Endothelial cell of umbilical vein (primary cell): ENCODE results near the gene FBLN2. TPM values are rescaled to one million over a fixed set of nuclear protein-coding genes. Genes with fewer than 3 reads are reported as not detected.

Experiments used
- BruUV-seq: library from RNA; stranded (reverse); fragments of 400-500 nt; replicated peaks from 2 replicates; lab custom pipeline; 2021; lab: Mats Ljungman, UMichigan
- CTCF ChIA-PET: fragments of 300-600, 350-600 bp; sonication (Branson Sonifier 250); formaldehyde crosslinking; loops from one replicate; lab custom pipeline; 2021; ENCODE audit warnings: antibody characterized with exemption, inconsistent platforms; lab: Charles Lee
- POLR2A ChIA-PET: fragments of 300-600, 350-600 bp; sonication (Branson Sonifier 250); formaldehyde crosslinking; loops from one replicate; lab custom pipeline; 2021; ENCODE audit warnings: antibody characterized with exemption, inconsistent platforms; lab: Charles Lee
- DNase-seq: peaks from one replicate; pipeline ENCODE4 v3.0.0-alpha.2; 2011; ENCODE audit warnings: low read depth, low spot score
- FAIRE-seq: peaks from 2 replicates; lab custom pipeline; 2011; peaks lifted over from hg19 to GRCh38; lab: Jason Lieb, UNC
- H2AFZ ChIP-seq: 2 replicates; pipeline ENCODE4 v1.6.0; 2012; ENCODE audit warnings: low read depth, low read length, control low read depth, inconsistent platforms
- H3K27ac ChIP-seq: 2 replicates; pipeline ENCODE4 v1.5.1; 2011; ENCODE audit warnings: low read depth, mild to moderate bottlenecking, control low read depth, low read length, moderate library complexity; ENCODE audit not compliant: insufficient read depth
- H3K27me3 ChIP-seq, 2 experiments: 2 replicates each; pipeline versions ENCODE4 v1.6.0 to v1.6.1; 2011; ENCODE audit warnings: low read length in 2 of 2, mixed read lengths in 1 of 2; ENCODE audit not compliant: control insufficient read depth in 2 of 2, insufficient read depth in 2 of 2
- H3K36me3 ChIP-seq, 2 experiments: 2 replicates in 1 of 2; 3 replicates in 1 of 2; pipeline ENCODE4 v1.5.1; 2011; ENCODE audit warnings: low read length in 2 of 2, mild to moderate bottlenecking in 1 of 2, moderate library complexity in 1 of 2; ENCODE audit not compliant: control insufficient read depth in 2 of 2, insufficient read depth in 2 of 2; ENCODE audit errors: extremely low read depth in 1 of 2
- H3K4me1 ChIP-seq: 3 replicates; pipeline ENCODE4 v1.5.1; 2011; ENCODE audit warnings: mild to moderate bottlenecking, low read length; ENCODE audit not compliant: control insufficient read depth, insufficient read depth; ENCODE audit errors: extremely low read depth
- H3K4me2 ChIP-seq: 2 replicates; pipeline ENCODE4 v1.6.1; 2011; ENCODE audit warnings: low read length, control low read depth, mixed read lengths; ENCODE audit not compliant: insufficient read depth
- H3K4me3 ChIP-seq, 3 experiments: fragments of 200-600 bp in 1 of 3; sonication (generic), shearing (Covaris generic) in 1 of 3; replicated peaks in 1 of 3; 2 replicates each; pipeline ENCODE4 v1.5.1; 2011 to 2016; ENCODE audit warnings: control low read depth in 3 of 3, low read length in 3 of 3, mild to moderate bottlenecking in 2 of 3, inconsistent platforms in 1 of 3, low read depth in 1 of 3, moderate library complexity in 1 of 3; ENCODE audit not compliant: insufficient read depth in 1 of 3
- H3K79me2 ChIP-seq: 2 replicates; pipeline ENCODE4 v1.6.0; 2012; ENCODE audit warnings: low read length, inconsistent platforms; ENCODE audit not compliant: control insufficient read depth, insufficient read depth
- H3K9ac ChIP-seq: replicated peaks from 2 replicates; pipeline ENCODE3; 2011; ENCODE audit warnings: low read length, control low read depth; ENCODE audit not compliant: insufficient read depth; ENCODE audit errors: extremely low read depth
- H3K9me1 ChIP-seq: replicated peaks from 3 replicates; pipeline ENCODE4 v1.6.0; 2011; ENCODE audit warnings: mild to moderate bottlenecking, low read length; ENCODE audit not compliant: control insufficient read depth, insufficient read depth; ENCODE audit errors: extremely low read depth
- H3K9me3 ChIP-seq: replicated peaks from 2 replicates; pipeline ENCODE4 v1.5.1; 2012; ENCODE audit warnings: low read length, inconsistent platforms; ENCODE audit not compliant: control insufficient read depth, insufficient read depth
- H4K20me1 ChIP-seq: replicated peaks from 2 replicates; pipeline ENCODE3; 2011; ENCODE audit warnings: mild to moderate bottlenecking, low read length; ENCODE audit not compliant: control insufficient read depth, insufficient read depth; ENCODE audit errors: extremely low read depth
- EZH2 ChIP-seq: IDR thresholded peaks from 2 replicates; pipeline ENCODE4 v1.6.1; 2012; ENCODE audit warnings: borderline replicate concordance, low read depth, mild to moderate bottlenecking, moderate library complexity, low read length, inconsistent platforms; ENCODE audit not compliant: severe bottlenecking
- FOS ChIP-seq: IDR thresholded peaks from 2 replicates; pipeline ENCODE4 v1.6.1; 2011; ENCODE audit warnings: mild to moderate bottlenecking, low read length, moderate library complexity, borderline replicate concordance; ENCODE audit not compliant: insufficient read depth
- GATA2 ChIP-seq: IDR thresholded peaks from 2 replicates; pipeline ENCODE4 v1.7.0; 2011; ENCODE audit warnings: low read depth, mild to moderate bottlenecking, moderate library complexity, mixed read lengths, low read length; ENCODE audit not compliant: insufficient read length, insufficient read depth
- JUN ChIP-seq: IDR thresholded peaks from 2 replicates; pipeline ENCODE4 v1.6.1; 2011; ENCODE audit warnings: borderline replicate concordance, low read depth; ENCODE audit not compliant: insufficient read length, insufficient read depth
- MYC ChIP-seq: IDR thresholded peaks from one replicate; pipeline ENCODE4 v1.6.1; 2011; ENCODE audit warnings: mild to moderate bottlenecking, low read depth, low read length
- POLR2A ChIP-seq: IDR thresholded peaks from 2 replicates; pipeline ENCODE4 v1.6.1; 2012; ENCODE audit warnings: low read depth, mild to moderate bottlenecking, control low read depth, low read length
- POLR2AphosphoS5 ChIP-seq: IDR thresholded peaks from 2 replicates; pipeline ENCODE4 v1.6.1; 2012; ENCODE audit warnings: low read depth, mild to moderate bottlenecking, control low read depth, low read length, moderate library complexity; ENCODE audit not compliant: insufficient read depth
- dilution Hi-C: fragments of 300-500 bp; cut with MboI; formaldehyde crosslinking; loops from one replicate; pipeline ENCODE4 v1.15.0; 2019; ENCODE audit warnings: low sequenced_read_pairs; ENCODE audit not compliant: extremely low pct_ligation_motif_present
- intact Hi-C: fragments of 100-400 bp; cut with micrococcal nuclease; formaldehyde crosslinking; loops from one replicate; pipeline ENCODE4 v1.10.0; 2022
- polyA plus RNA-seq, 4 experiments: library from polyadenylated mRNA; depleted of rRNA in 3 of 4; stranded (reverse) in 3 of 4; unstranded in 1 of 4; fragments of >200 nt; gene quantifications; 2 replicates each; pipeline versions ENCODE4 v1.2.1 to v1.2.3, GENCODE V29; 2011 to 2012; ENCODE audit warnings: missing spikeins in 1 of 4
- total RNA-seq: library from RNA; stranded (reverse); gene quantifications from 2 replicates; pipeline ENCODE4 v1.2.3, GENCODE V29; 2021
- TF ChIP-seq, protein P1 (sequence below), 2 donors: IDR thresholded peaks; 1 replicate in 1 of 2; 2 replicates in 1 of 2; pipeline ENCODE4 v1.5.1; 2011; ENCODE audit warnings: low read length in 2 of 2, mild to moderate bottlenecking in 2 of 2, moderate library complexity in 2 of 2, control low read depth in 1 of 2, inconsistent platforms in 1 of 2, low read depth in 1 of 2; ENCODE audit not compliant: insufficient read depth in 1 of 2; ENCODE audit errors: extremely low read depth in 1 of 2
- TF ChIP-seq, protein P2 (sequence below): IDR thresholded peaks from 2 replicates; pipeline ENCODE4 v1.6.1; 2011; ENCODE audit not compliant: insufficient read depth, insufficient read length

Gene FBLN2
- total and polyA plus RNA-seq, 2 donors (not counting 3 experiments of a cell fraction or from before 2014, with no cell fraction given), result 1.4 to 1.9 TPM

DNA sequence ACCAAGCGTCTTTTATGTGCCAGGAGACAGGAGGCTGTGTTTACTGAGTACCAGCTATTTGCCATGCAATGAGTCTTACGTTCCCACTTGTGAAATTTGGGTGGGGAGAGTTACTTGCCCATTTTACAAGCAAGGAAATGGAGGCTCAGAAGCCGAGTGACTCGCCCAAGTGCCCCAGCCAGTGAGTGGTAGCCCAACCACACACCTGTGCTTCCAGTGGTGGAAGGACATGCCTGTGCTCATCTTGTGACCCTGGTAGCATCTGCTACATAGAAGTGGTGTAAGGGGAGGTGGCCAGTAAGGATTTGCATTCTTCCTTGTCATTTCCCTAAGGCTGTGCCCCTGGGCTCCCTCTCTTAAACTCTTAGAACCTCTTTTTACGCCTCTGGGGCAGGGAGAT, 49.3 kb downstream of the FBLN2 start:
- Histone ChIP-seq H3K4me1 (no peaks in the 10 kb centered on the region), H3K27me3 (no peaks in the 10 kb centered on the region), H3K9ac (no peak overlapping the region), H3K9me3 (no peaks in the 10 kb centered on the region), H2AFZ (no peak overlapping the region), H3K79me2 (no peaks in the 10 kb centered on the region), H4K20me1 (no peaks in the 10 kb centered on the region), H3K4me3 (no peak overlapping the region), H3K4me2 (no peak overlapping the region), H3K36me3 (no peaks in the 10 kb centered on the region), H3K27ac (no peak overlapping the region), H3K9me1 (no peaks in the 10 kb centered on the region)
- TF ChIP-seq MYC (no peak), JUN (no peak), POLR2A (no peak), EZH2 (no peak), POLR2AphosphoS5 (no peak), GATA2 (no peak), FOS (no peak)
- TF ChIP-seq, protein P1, sequence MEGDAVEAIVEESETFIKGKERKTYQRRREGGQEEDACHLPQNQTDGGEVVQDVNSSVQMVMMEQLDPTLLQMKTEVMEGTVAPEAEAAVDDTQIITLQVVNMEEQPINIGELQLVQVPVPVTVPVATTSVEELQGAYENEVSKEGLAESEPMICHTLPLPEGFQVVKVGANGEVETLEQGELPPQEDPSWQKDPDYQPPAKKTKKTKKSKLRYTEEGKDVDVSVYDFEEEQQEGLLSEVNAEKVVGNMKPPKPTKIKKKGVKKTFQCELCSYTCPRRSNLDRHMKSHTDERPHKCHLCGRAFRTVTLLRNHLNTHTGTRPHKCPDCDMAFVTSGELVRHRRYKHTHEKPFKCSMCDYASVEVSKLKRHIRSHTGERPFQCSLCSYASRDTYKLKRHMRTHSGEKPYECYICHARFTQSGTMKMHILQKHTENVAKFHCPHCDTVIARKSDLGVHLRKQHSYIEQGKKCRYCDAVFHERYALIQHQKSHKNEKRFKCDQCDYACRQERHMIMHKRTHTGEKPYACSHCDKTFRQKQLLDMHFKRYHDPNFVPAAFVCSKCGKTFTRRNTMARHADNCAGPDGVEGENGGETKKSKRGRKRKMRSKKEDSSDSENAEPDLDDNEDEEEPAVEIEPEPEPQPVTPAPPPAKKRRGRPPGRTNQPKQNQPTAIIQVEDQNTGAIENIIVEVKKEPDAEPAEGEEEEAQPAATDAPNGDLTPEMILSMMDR (IDR thresholded peaks at IDR 0.05; ENCODE audit: extremely low read depth in 1 of 2, insufficient read depth in 1 of 2, low read depth in 1 of 2, low read length in 2 of 2), result no peak
- TF ChIP-seq, protein P2, sequence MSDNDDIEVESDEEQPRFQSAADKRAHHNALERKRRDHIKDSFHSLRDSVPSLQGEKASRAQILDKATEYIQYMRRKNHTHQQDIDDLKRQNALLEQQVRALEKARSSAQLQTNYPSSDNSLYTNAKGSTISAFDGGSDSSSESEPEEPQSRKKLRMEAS, result no peak
- no peak for DNase-seq
- FAIRE-seq, result no peak
- POLR2A ChIA-PET, result no interaction called here
- CTCF ChIA-PET, result no interaction called here
- dilution Hi-C loops (no loop called here), intact Hi-C loops (no loop called here)
- no TSS peak for BruUV-seq
